ENCODE data around the gene SUPT6H.

- no peak for TF ChIP-seq CTCF (IDR thresholded peaks at IDR 0.05; ENCODE audit: low read length)
- TF ChIP-seq EZH2 (IDR thresholded peaks at IDR 0.05; ENCODE audit: borderline replicate concordance, low read length): no peak
These were observed 55.0 kb downstream of the SUPT6H start for GRCh38 chr17:28716740-28717577.

All from OCI-LY1 (cell line).